Large intestine (tissue), 3 donors: ENCODE results near the gene GABPB1. TPM values are rescaled to one million over a fixed set of nuclear protein-coding genes. Genes with fewer than 3 reads are reported as not detected.

ENCODE experiments used
- DNase-seq, 2 donors: peaks; one replicate each; pipeline versions ENCODE4 v3.0.0 to v3.0.0-alpha.2; 2013
- H3K27ac ChIP-seq: one replicate; pipeline ENCODE4 v1.5.1; 2013; ENCODE audit warnings: low read length
- H3K27me3 ChIP-seq: 2 replicates; pipeline ENCODE4 v1.6.1; 2013; ENCODE audit warnings: low read length; ENCODE audit not compliant: control insufficient read depth, insufficient read depth
- H3K36me3 ChIP-seq: 2 replicates; pipeline ENCODE4 v1.6.1; 2013; ENCODE audit warnings: low read length; ENCODE audit not compliant: control insufficient read depth, insufficient read depth
- H3K4me1 ChIP-seq: one replicate; pipeline ENCODE4 v1.6.1; 2013; ENCODE audit warnings: low read length; ENCODE audit not compliant: control insufficient read depth, insufficient read depth
- H3K4me3 ChIP-seq: one replicate; pipeline ENCODE4 v1.5.1; 2013; ENCODE audit warnings: low read length
- H3K9me3 ChIP-seq: one replicate; pipeline ENCODE4 v1.6.1; 2013; ENCODE audit warnings: mild to moderate bottlenecking, low read depth, low read length, moderate library complexity; ENCODE audit not compliant: control insufficient read depth
- WGBS: methylation state at CpG from one replicate; pipeline ENCODE4 v1.1.5; 2013; ENCODE audit warnings: low lambda C conversion rate; ENCODE audit not compliant: insufficient coverage; 5-methylcytosine and 5-hydroxymethylcytosine counted together
- polyA plus RNA-seq: library from polyadenylated mRNA; unstranded; fragments of 120-200 nt; gene quantifications from one replicate; pipeline ENCODE4 v1.2.1, GENCODE V29; 2013

GABPB1 gene
- polyA plus RNA-seq, 1 donor = 16.9 TPM

DNA sequence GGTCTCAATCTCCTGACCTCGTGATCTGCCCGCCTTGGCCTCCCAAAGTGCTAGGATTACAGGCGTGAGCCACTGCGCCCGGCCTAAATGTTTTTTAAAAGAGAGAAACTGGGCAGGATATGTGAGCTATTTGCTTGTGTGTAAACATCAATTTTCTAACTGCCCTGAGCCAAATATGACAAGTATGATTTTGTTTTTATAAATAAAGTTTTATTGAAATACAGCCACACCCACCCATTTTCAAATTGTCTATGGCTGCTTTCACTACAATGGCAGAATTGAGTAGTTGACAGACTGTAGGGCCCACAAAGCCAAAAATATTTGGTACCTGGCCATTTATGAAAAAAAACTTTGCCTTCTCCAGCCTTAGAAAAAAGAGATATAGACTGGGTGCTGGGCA, 73.6 kb downstream of the GABPB1 start:
- Histone ChIP-seq H3K27ac (no peak overlapping the region), H3K36me3 (peaks cover 7% of the 10 kb centered on the region)
- no CpG with 5 or more reads among the region's 5 CpGs for WGBS

DNA sequence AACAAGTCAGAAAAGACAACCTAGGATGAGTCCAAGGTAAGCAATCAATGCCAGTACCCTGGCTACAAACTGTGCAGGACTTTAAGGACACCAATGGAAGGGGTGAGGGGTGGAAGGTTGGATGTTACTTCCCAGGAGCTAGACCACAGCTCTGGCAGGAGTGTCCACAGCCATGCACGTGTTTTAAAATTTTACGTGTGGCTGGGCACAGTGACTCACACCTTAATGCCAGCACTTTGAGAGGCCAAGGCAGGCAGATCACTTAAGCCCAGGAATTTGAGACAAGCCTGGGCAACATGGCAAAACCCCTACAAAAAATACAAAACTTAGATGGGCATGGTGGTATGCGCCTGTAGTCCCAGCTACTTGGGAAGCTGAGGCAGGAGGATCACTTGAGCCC, 74.7 kb downstream of the GABPB1 start:
- H3K27me3 ChIP-seq = no peaks in the 10 kb centered on the region
- H3K9me3 ChIP-seq = no peaks in the 10 kb centered on the region
- H3K36me3 ChIP-seq = peaks cover 7% of the 10 kb centered on the region
- H3K27ac ChIP-seq = no peak overlapping the region
- H3K4me3 ChIP-seq = no peak overlapping the region
- no CpG with 5 or more reads among the region's 3 CpGs for WGBS
- no peaks in the 10 kb centered on the region for H3K4me1 ChIP-seq
- no peak for DNase-seq

More for the DNA sequence above, 73.6 kb downstream of the GABPB1 start:
- Histone ChIP-seq H3K4me1 (no peaks in the 10 kb centered on the region), H3K27me3 (no peaks in the 10 kb centered on the region), H3K9me3 (no peaks in the 10 kb centered on the region), H3K4me3 (no peak overlapping the region)
- no peak for DNase-seq

DNA sequence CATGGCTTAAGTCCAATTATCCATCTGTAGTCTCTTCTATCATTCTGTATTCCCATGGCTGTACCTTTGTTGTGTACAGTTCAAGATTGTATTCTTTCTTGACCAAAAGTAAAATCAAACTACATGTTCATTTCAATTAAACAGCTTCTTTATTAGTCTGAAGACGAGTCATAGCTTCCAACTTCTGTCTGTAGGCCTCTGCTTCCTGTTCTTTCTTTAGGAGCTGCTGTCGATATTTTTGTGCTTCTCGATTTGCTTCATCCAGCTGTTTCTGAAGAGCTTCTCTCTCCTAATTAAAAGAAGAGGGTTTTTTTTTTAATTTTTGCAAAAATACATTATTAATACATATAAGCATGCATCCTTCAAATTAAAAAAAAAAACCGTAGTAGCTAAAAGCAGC, 76.5 kb downstream of the GABPB1 start:
- peaks cover 2% of the 10 kb centered on the region for H3K36me3 ChIP-seq
- H3K4me3 ChIP-seq = no peak overlapping the region
- 90% methylated on average over 2 of the region's 4 CpGs for WGBS
- H3K27ac ChIP-seq = no peak overlapping the region
- no peaks in the 10 kb centered on the region for H3K4me1 ChIP-seq
- H3K9me3 ChIP-seq = no peaks in the 10 kb centered on the region
- H3K27me3 ChIP-seq = no peaks in the 10 kb centered on the region
- DNase-seq = no peak

DNA sequence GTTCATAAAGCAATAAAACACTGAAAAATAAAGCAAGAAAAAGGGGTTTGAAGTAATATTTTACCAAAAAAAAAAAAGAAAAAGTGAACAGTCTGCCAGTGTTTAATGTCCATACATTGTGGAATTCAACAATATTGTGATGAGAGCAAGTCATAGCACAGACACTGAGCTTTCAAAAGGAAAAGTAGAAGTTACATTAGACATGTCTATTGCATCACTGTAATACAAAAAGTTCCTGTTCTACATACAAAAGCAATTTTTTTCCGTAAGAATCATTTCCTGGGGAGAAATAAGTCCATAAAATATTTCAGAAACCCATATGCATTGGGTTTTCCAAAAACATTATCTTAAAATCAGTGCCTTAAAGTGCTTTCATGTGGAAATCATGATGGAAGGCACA, 77.6 kb downstream of the GABPB1 start:
- Histone ChIP-seq H3K36me3 (peaks cover 2% of the 10 kb centered on the region), H3K4me1 (no peaks in the 10 kb centered on the region), H3K4me3 (no peak overlapping the region), H3K27me3 (no peaks in the 10 kb centered on the region), H3K27ac (no peak overlapping the region), H3K9me3 (no peaks in the 10 kb centered on the region)
- WGBS = no CpG with 5 or more reads among the region's 1 CpG
- no peak for DNase-seq

DNA sequence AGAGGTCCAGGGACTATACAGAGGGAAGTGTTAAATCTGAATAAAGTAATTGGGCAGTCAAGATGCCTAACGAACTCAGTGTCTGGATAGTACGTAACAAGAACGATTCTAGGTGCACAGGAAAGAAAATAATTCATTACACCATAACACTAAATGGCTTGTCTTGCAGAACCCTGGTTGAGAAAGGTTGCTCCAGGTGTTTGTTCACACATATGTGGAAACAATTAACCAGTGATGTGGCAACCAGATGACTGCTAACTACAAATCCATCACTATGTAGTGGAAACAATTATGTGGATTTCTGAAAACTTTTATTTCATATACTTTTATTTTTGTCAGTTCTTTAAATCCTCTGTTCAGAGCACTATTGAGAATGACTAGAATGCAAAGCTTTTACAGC, 79.1 kb downstream of the GABPB1 start:
- H3K27ac ChIP-seq = no peak overlapping the region
- no CpG with 5 or more reads among the region's 3 CpGs for WGBS
- no peak overlapping the region for H3K4me3 ChIP-seq

DNA sequence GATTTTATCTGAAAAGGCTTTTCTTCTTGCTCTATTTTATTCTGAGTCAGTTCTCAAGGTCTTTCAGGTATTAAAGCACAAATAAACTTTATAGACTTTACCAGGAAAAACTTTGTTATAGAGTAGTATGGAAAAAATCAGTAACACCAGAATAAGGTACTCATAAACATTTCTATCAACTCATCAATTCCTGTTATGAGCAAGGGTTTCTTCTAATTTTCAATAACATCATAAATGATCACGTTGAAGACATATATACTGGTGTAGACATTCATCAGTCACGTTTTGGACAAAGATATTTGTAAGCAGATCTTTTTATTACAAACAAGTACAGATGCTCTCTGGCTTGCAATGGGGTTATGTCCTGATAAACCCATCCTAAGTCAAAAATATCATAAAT, 79.9 kb downstream of the GABPB1 start:
- 25% methylated on average over 1 of the region's 2 CpGs for whole genome bisulfite sequencing
- DNase-seq = no peak
- Histone ChIP-seq H3K27ac (no peak overlapping the region), H3K9me3 (no peaks in the 10 kb centered on the region), H3K4me1 (no peaks in the 10 kb centered on the region), H3K4me3 (no peak overlapping the region), H3K36me3 (peaks cover 2% of the 10 kb centered on the region), H3K27me3 (no peaks in the 10 kb centered on the region)

More for the DNA sequence above, 79.1 kb downstream of the GABPB1 start:
- peaks cover 2% of the 10 kb centered on the region for H3K36me3 ChIP-seq
- no peak for DNase-seq
- no peaks in the 10 kb centered on the region for H3K9me3 ChIP-seq
- H3K4me1 ChIP-seq = no peaks in the 10 kb centered on the region
- H3K27me3 ChIP-seq = no peaks in the 10 kb centered on the region

DNA sequence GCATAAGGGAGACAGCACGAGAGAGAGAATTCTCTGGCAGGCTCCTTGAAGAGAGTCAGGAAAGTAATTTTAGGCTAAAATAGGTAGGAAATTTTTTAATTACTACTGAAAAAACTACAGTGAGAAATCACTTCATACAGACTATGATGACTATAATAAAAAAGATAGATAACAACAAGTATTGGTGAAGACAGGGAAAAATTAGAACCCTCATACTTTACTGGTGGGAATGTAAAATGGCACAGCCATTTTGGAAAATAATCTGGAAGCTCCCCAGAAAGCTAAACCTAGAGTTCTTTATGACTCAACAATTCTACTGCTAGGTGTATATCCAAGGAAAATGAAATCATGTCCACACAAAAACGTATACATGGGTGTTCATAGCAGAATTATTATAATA, 87.4 kb downstream of the GABPB1 start:
- Histone ChIP-seq H3K27me3 (no peaks in the 10 kb centered on the region), H3K4me1 (no peaks in the 10 kb centered on the region), H3K27ac (no peak overlapping the region), H3K9me3 (no peaks in the 10 kb centered on the region), H3K36me3 (no peaks in the 10 kb centered on the region), H3K4me3 (no peak overlapping the region)
- DNase-seq = no peak
- 71% methylated on average over 2 of the region's 2 CpGs for WGBS

DNA sequence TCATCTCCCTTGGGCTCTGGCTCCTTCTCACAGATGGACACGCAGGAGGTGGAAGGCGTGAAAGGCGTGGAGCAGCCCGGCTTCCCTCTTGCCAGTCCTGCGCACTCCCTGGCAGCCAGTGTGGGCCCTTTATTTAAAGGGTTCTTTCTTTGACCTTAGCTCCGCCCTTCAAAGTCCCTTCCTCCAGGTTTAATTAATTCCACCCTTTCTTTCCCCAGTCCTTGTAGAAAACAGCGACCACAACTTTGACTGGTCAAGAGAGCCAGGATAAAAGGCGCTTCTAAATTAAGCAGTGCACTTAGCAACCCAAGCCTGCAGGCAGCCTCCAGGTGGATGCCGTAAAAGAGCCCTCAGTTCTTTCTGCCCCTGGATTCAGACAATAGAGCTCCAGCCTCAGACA, 89.4 kb downstream of the GABPB1 start, which contains the start of gene HDC:
TSS of gene HDC (minus strand) at position 107 of the 400 bp plus-strand sequence. CDS start at position 4, 103 bp downstream.
- WGBS = 100% methylated on average over 1 of the region's 9 CpGs
- Histone ChIP-seq H3K27me3 (no peaks in the 10 kb centered on the region), H3K36me3 (no peaks in the 10 kb centered on the region), H3K4me1 (no peaks in the 10 kb centered on the region), H3K9me3 (no peaks in the 10 kb centered on the region), H3K4me3 (no peak within 1 kb of the TSS), H3K27ac (no peak within 1 kb of the TSS)
- no peak for DNase-seq

DNA sequence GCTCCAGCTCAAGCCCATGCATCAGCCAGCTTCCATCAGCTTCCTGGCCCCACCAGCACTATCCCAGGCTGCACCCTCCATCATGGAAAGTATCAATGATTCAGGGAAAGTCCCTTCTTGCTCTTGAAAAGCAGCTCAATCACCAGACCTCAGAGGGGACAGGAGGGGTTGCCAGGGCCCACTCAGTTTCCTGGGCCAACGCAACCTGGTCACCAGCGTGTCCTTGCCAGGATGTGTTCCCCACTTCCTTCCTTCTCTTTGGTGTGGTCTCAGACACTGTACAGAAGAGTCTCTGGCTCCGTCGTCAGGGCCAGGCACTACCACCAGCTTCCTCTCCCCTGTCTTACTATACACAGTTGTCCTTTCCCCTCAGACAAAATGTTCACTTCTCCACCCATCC, 92.5 kb downstream of the GABPB1 start:
- no peak for DNase-seq
- no peaks in the 10 kb centered on the region for H3K4me1 ChIP-seq
- no peak overlapping the region for H3K27ac ChIP-seq
- H3K27me3 ChIP-seq = no peaks in the 10 kb centered on the region
- no peaks in the 10 kb centered on the region for H3K9me3 ChIP-seq
- WGBS = no CpG with 5 or more reads among the region's 4 CpGs
- H3K36me3 ChIP-seq = no peaks in the 10 kb centered on the region
- no peak overlapping the region for H3K4me3 ChIP-seq

DNA sequence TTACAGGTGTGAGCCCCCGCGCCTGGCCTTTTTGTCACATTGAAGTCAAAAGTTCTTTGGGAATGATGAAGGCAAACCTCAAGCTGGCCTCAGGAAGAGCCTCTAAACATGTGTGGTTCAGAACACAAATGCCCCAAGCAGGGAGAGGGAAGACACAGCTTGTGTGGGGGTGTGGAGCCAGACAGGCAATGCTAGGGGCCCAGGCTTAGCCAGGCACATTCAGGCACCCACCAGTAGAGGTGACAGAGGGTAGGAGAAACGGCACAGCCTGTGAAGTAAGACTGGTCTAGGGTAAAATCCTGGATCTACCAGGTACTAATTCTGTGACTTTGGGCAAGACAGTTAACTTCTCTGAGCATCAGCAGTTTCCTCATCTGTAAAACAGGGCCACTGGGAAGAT, 93.0 kb downstream of the GABPB1 start:
- Histone ChIP-seq H3K27me3 (no peaks in the 10 kb centered on the region), H3K9me3 (no peaks in the 10 kb centered on the region), H3K4me1 (no peaks in the 10 kb centered on the region), H3K4me3 (no peak overlapping the region), H3K27ac (no peak overlapping the region), H3K36me3 (no peaks in the 10 kb centered on the region)
- WGBS = no CpG with 5 or more reads among the region's 3 CpGs
- DNase-seq = no peak

DNA sequence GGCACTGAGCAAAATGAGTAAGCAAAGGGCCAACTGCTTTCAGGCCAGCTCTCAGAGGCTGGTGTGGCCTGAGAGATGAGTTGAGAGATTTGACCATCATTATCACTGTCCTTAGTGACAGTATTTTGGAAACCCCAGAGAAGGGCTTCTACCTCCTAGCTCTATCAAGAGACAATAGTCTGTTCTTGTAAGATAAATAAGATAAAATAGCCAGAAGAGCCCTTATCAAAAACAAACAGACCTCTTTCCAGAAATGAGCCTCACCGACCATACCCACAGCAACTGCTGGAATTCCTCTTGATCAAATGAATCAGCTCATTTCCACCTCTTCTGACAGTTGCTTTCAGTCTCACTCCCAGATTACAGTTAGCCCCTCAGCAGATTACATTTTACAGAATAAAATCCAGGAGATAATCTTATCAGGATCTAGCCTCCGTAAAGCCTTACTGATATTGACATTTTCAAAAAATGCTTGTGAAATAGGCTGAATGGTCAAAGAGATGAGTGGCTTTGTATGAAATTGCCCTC, 94.0 kb downstream of the GABPB1 start:
- H3K4me1 ChIP-seq = no peaks in the 10 kb centered on the region
- H3K27me3 ChIP-seq = no peaks in the 10 kb centered on the region
- no peak overlapping the region for H3K4me3 ChIP-seq
- H3K9me3 ChIP-seq = no peaks in the 10 kb centered on the region
- no peak overlapping the region for H3K27ac ChIP-seq
- H3K36me3 ChIP-seq = no peaks in the 10 kb centered on the region
- DNase-seq = no peak
- no CpG with 5 or more reads among the region's 2 CpGs for WGBS
